Fibroblast of upper back skin (primary cell): Measurements from ENCODE around the gene FOSL2.

Source experiments
- DNase-seq: peaks from one replicate; pipeline ENCODE4 v3.0.0-alpha.2; 2013

Gene FOSL2

DNA sequence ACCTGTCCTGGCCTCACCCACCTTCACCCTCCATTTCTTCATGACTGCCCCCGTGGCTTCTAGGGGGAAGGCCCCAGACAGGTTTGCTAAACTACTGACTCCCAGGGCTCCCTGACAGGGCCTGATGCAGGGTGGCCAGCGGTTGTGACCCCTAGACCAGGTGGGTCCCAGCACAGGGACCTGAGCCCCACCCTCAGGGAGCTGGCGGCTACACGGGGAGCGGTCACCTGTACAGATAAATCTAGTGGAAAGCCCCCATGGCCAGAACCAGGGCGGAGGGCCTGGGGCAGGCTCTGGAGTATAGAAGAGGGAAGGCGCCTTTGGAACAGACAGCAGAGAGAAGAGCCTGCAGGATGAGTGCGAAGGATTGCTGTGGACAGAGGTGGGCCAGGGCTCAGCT, 60.7 kb downstream of the FOSL2 start:
- no peak for DNase-seq

DNA sequence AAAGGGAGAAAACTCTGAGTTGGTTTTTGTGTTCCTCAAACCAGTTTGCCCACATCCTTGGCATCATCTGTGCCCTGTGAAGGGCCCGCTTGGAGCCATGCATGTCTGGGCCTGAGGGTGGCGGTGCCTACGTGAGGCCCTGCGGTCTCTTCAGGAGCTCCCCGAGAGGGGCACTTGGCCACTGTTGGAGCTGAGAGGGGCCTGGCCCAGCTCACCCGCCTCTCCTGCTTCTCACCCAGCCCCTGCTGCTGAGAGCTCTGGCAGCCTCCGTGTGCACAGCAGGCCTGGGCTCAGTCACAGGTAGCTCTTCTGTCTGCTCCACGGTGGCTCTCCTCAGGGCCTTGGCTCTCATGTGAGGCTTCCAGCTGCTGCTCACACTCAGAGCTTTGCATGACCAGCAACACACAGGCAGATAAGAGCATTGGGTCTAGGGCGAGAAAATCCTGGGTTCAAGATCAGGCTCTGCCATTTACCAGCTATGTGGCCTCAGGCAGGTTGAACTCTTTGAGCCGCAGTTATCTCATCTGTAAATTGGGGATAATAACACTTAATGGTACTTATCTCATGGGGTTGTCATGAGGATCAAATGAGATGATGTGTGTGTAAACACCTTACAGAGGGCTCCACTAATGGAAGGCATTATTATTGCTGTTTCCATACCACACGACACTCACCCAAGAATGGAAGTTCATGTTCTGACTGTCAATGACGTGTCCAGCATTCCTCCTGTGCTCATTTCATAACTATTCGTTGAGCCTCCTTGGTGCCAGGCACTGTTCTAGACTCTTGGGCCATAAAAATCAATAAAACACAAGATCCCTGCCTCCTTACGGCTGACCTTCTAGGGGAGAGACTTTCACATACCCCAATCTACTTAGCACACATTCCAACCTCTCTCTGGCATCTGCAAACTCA, 61.6 kb downstream of the FOSL2 start:
- no peak for DNase-seq

DNA sequence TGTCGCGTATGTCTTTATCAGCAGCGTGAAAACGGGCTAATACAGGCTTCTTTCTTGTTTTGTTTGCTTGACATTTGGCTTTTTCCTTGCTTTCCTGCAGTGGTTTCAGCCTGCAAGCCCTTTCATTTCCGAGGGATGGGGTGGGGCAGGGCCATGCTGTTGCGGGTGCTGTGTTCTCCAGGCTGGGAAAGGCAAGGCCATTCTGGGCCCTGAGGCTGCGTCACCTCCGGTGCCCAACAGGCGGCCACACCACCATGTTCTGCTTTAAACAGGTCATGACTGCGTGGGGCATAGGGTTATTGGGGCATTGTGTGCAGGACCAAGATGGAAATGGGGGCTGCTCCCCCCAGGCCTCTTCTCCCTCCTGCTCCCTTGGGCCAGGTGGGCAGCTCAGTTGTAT, 64.6 kb downstream of the FOSL2 start:
- no peak for DNase-seq

DNA sequence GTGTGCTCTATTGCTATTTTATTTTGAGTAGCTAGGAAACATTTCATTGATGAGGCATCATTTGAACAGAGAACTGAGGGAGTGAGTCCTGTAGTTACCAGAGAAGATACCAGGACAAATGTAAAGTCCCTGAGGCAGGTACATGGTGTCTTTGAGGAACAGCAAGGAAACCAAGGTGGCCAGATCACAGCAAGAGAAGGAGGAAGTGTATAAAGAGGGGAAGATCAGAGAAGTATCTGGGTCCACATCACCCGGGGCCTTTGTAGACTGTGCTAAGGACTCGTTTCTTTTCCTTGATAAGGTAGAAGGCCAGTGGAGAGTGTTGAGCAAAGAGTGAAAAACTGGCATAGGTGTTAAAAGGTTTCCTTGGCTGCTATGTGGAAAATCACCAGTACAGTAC, 68.4 kb downstream of the FOSL2 start:
- no peak for DNase-seq

DNA sequence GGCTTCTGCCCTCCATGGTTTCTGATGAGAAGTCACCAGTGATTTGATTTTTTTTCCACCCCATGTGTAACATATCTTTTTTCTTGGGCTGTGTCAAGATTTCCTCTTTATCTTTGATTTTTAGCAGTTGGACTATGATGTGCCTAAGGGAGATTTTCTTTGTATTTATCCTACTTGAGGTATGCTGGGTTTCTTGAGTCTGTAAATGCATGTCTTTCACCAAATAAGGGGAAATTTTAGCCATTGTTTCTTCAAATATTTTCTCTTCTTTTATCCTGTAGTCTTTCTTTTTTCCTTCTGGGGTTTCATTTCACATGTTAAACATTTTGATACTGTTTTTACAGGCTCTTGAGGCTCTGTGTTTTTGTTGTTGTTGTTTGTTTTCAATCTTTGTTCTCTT, 69.5 kb downstream of the FOSL2 start:
- DNase-seq: no peak

DNA sequence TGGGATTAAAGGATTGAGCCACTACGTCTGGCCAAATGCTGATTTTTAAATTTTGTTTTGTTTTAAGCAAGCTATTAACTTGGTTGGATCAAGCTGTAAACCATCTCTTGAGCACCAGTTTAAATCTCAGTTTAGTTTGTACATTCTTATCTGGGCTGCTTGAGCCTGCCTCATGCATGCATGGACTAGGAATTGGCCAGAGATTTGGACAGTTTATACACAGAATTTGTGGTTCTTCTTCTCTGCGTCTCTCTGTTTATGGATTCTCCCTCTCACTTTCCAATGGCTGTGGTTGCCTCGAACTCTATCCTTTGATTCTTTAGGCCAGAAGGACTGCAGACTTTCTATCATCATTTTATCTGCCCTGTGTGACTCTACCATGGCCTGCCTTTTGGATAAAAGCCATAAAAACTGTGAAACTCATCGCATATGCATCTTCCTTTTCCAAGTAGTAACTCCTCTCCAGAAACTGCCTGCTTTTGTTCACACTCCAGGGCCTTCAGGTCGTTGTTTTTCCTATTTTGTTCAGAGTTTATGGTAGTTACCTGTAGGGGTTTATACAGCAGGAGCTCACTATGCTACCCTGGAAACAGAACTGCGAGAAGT, 70.7 kb downstream of the FOSL2 start:
- DNase-seq: no peak

DNA sequence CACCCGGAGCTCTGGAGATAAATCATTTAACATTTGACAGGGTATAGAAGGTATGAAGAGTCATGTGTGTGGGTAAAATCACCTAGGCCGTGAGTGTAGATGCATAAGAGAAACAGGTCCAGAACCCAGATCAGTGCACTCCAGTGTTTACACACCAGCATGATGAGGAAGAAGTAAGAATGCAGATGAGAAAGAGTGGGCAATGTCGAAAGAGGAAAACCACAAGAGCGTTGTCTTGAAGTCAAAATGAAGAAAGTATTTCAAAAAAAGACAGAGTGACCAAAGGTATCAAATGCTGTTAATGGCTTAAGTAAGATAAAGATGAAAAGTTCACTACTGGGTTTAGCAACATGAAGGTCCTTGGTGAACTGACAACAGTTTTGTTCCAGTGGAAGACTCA, 71.2 kb downstream of the FOSL2 start:
- no peak for DNase-seq

DNA sequence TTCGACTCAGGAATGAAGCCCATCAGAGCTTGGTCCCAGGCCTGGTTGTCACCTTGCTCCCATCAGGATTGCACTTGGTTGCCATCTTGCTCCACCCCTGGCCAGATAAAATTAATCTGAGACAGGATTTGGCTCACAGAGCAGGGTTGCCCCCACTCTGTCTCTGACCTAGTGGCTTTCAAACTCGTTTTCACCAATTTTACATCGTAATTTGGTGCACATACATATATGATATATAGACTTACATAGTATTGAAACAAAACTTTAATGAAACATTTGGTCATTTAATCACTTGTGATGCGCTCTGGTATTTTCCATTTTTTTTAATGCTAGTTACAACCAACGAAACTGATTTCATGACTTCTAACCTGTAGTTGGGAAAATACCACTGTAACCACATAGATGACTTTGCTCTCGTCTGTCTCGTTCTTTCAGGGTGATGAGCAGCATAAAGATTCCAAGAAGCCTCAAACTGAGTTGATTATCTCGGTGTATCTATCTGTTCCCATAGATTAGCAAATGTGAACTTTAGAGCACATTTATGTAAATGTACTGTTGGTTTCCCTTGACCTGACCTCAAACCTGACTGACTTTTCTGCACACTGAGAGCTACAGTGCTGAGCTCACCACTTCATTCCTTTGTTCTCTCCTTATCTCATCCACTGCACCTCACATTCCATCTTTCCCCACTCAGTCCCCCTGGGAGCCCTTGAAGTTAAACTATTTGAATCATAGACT, 72.7 kb downstream of the FOSL2 start:
- no peak for DNase-seq
